Endothelial cell of umbilical vein (primary cell): ENCODE data around the gene KRT31. TPM values are rescaled to one million over a fixed set of nuclear protein-coding genes. Genes with fewer than 3 reads are reported as not detected.

ENCODE experiments used
- BruUV-seq: library from RNA; stranded (reverse); fragments of 400-500 nt; replicated peaks from 2 replicates; lab custom pipeline; 2021; lab: Mats Ljungman, UMichigan
- CTCF ChIA-PET: fragments of 300-600, 350-600 bp; sonication (Branson Sonifier 250); formaldehyde crosslinking; loops from one replicate; lab custom pipeline; 2021; ENCODE audit warnings: antibody characterized with exemption, inconsistent platforms; lab: Charles Lee
- POLR2A ChIA-PET: fragments of 300-600, 350-600 bp; sonication (Branson Sonifier 250); formaldehyde crosslinking; loops from one replicate; lab custom pipeline; 2021; ENCODE audit warnings: antibody characterized with exemption, inconsistent platforms; lab: Charles Lee
- DNase-seq: peaks from one replicate; pipeline ENCODE4 v3.0.0-alpha.2; 2011; ENCODE audit warnings: low read depth, low spot score
- FAIRE-seq: peaks from 2 replicates; lab custom pipeline; 2011; peaks lifted over from hg19 to GRCh38; lab: Jason Lieb, UNC
- H2AFZ ChIP-seq: 2 replicates; pipeline ENCODE4 v1.6.0; 2012; ENCODE audit warnings: low read depth, low read length, control low read depth, inconsistent platforms
- H3K27ac ChIP-seq: 2 replicates; pipeline ENCODE4 v1.5.1; 2011; ENCODE audit warnings: low read depth, mild to moderate bottlenecking, control low read depth, low read length, moderate library complexity; ENCODE audit not compliant: insufficient read depth
- H3K27me3 ChIP-seq, 2 experiments: 2 replicates each; pipeline versions ENCODE4 v1.6.0 to v1.6.1; 2011; ENCODE audit warnings: low read length in 2 of 2, mixed read lengths in 1 of 2; ENCODE audit not compliant: control insufficient read depth in 2 of 2, insufficient read depth in 2 of 2
- H3K36me3 ChIP-seq, 2 experiments: 2 replicates in 1 of 2; 3 replicates in 1 of 2; pipeline ENCODE4 v1.5.1; 2011; ENCODE audit warnings: low read length in 2 of 2, mild to moderate bottlenecking in 1 of 2, moderate library complexity in 1 of 2; ENCODE audit not compliant: control insufficient read depth in 2 of 2, insufficient read depth in 2 of 2; ENCODE audit errors: extremely low read depth in 1 of 2
- H3K4me1 ChIP-seq: 3 replicates; pipeline ENCODE4 v1.5.1; 2011; ENCODE audit warnings: mild to moderate bottlenecking, low read length; ENCODE audit not compliant: control insufficient read depth, insufficient read depth; ENCODE audit errors: extremely low read depth
- H3K4me2 ChIP-seq: 2 replicates; pipeline ENCODE4 v1.6.1; 2011; ENCODE audit warnings: low read length, control low read depth, mixed read lengths; ENCODE audit not compliant: insufficient read depth
- H3K4me3 ChIP-seq, 3 experiments: fragments of 200-600 bp in 1 of 3; sonication (generic), shearing (Covaris generic) in 1 of 3; replicated peaks in 1 of 3; 2 replicates each; pipeline ENCODE4 v1.5.1; 2011 to 2016; ENCODE audit warnings: control low read depth in 3 of 3, low read length in 3 of 3, mild to moderate bottlenecking in 2 of 3, inconsistent platforms in 1 of 3, low read depth in 1 of 3, moderate library complexity in 1 of 3; ENCODE audit not compliant: insufficient read depth in 1 of 3
- H3K79me2 ChIP-seq: 2 replicates; pipeline ENCODE4 v1.6.0; 2012; ENCODE audit warnings: low read length, inconsistent platforms; ENCODE audit not compliant: control insufficient read depth, insufficient read depth
- H3K9ac ChIP-seq: replicated peaks from 2 replicates; pipeline ENCODE3; 2011; ENCODE audit warnings: low read length, control low read depth; ENCODE audit not compliant: insufficient read depth; ENCODE audit errors: extremely low read depth
- H3K9me1 ChIP-seq: replicated peaks from 3 replicates; pipeline ENCODE4 v1.6.0; 2011; ENCODE audit warnings: mild to moderate bottlenecking, low read length; ENCODE audit not compliant: control insufficient read depth, insufficient read depth; ENCODE audit errors: extremely low read depth
- H3K9me3 ChIP-seq: replicated peaks from 2 replicates; pipeline ENCODE4 v1.5.1; 2012; ENCODE audit warnings: low read length, inconsistent platforms; ENCODE audit not compliant: control insufficient read depth, insufficient read depth
- H4K20me1 ChIP-seq: replicated peaks from 2 replicates; pipeline ENCODE3; 2011; ENCODE audit warnings: mild to moderate bottlenecking, low read length; ENCODE audit not compliant: control insufficient read depth, insufficient read depth; ENCODE audit errors: extremely low read depth
- EZH2 ChIP-seq: IDR thresholded peaks from 2 replicates; pipeline ENCODE4 v1.6.1; 2012; ENCODE audit warnings: borderline replicate concordance, low read depth, mild to moderate bottlenecking, moderate library complexity, low read length, inconsistent platforms; ENCODE audit not compliant: severe bottlenecking
- GATA2 ChIP-seq: IDR thresholded peaks from 2 replicates; pipeline ENCODE4 v1.7.0; 2011; ENCODE audit warnings: low read depth, mild to moderate bottlenecking, moderate library complexity, mixed read lengths, low read length; ENCODE audit not compliant: insufficient read length, insufficient read depth
- JUN ChIP-seq: IDR thresholded peaks from 2 replicates; pipeline ENCODE4 v1.6.1; 2011; ENCODE audit warnings: borderline replicate concordance, low read depth; ENCODE audit not compliant: insufficient read length, insufficient read depth
- POLR2A ChIP-seq: IDR thresholded peaks from 2 replicates; pipeline ENCODE4 v1.6.1; 2012; ENCODE audit warnings: low read depth, mild to moderate bottlenecking, control low read depth, low read length
- dilution Hi-C: fragments of 300-500 bp; cut with MboI; formaldehyde crosslinking; loops from one replicate; pipeline ENCODE4 v1.15.0; 2019; ENCODE audit warnings: low sequenced_read_pairs; ENCODE audit not compliant: extremely low pct_ligation_motif_present
- intact Hi-C: fragments of 100-400 bp; cut with micrococcal nuclease; formaldehyde crosslinking; loops from one replicate; pipeline ENCODE4 v1.10.0; 2022
- polyA plus RNA-seq, 4 experiments: library from polyadenylated mRNA; depleted of rRNA in 3 of 4; stranded (reverse) in 3 of 4; unstranded in 1 of 4; fragments of >200 nt; gene quantifications; 2 replicates each; pipeline versions ENCODE4 v1.2.1 to v1.2.3, GENCODE V29; 2011 to 2012; ENCODE audit warnings: missing spikeins in 1 of 4
- total RNA-seq: library from RNA; stranded (reverse); gene quantifications from 2 replicates; pipeline ENCODE4 v1.2.3, GENCODE V29; 2021

Gene KRT31
- total and polyA plus RNA-seq, 2 donors (not counting 3 experiments of a cell fraction or from before 2014, with no cell fraction given): not detected

DNA sequence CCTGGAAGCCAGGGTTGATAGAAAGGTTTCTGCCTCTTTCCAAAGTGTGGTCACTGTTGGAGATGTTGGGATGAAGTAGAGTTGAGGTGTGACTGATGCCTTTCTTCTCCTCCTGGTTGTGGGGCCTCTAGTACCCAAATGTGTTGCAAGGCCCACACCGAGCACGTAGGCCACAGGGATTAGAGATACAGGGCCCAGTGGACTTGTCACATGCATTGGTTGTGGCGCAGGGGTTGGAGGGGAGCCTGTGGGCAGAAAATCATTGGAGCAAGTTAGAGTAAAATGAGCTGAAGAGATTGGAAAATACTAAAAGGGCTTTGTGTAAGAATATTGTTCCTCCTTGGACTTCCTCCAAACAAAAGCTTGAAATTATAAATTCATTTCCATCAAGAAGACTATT lies 51.4 kb downstream of the KRT31 start:
- no peaks in the 10 kb centered on the region for H3K9me1 ChIP-seq
- no peak overlapping the region for H3K4me3 ChIP-seq
- BruUV-seq: no TSS peak
- H3K27ac ChIP-seq: no peak overlapping the region
- DNase-seq (no peak), FAIRE-seq (no peak)
- H2AFZ ChIP-seq: no peak overlapping the region
- no peaks in the 10 kb centered on the region for H3K27me3 ChIP-seq
- dilution Hi-C loops: no loop called here
- no peak overlapping the region for H3K9ac ChIP-seq
- POLR2A ChIA-PET: no interaction called here
- no peak for TF ChIP-seq POLR2A
- TF ChIP-seq JUN: no peak
- TF ChIP-seq GATA2: no peak
- TF ChIP-seq EZH2: no peak
- no peaks in the 10 kb centered on the region for H3K9me3 ChIP-seq
- no peaks in the 10 kb centered on the region for H3K4me1 ChIP-seq
- CTCF ChIA-PET: no interaction called here
- H4K20me1 ChIP-seq: no peaks in the 10 kb centered on the region
- no peaks in the 10 kb centered on the region for H3K79me2 ChIP-seq
- no peaks in the 10 kb centered on the region for H3K36me3 ChIP-seq
- no peak overlapping the region for H3K4me2 ChIP-seq
- intact Hi-C loops: no loop called here

Other genes starting within 250 kb of the KRT31 start
Only the 30 nearest of the 31 such genes appear.
- not detected in 2 replicates for gene KRTAP4-4, start 236.9 kb downstream of the KRT31 start, total RNA-seq
- gene KRTAP4-4, start 236.9 kb downstream of the KRT31 start, polyA plus RNA-seq: not detected in 2 replicates
- not detected in 2 replicates for gene KRTAP4-3, start 229.4 kb downstream of the KRT31 start, total RNA-seq
- not detected in 2 replicates for gene KRTAP4-3, start 229.4 kb downstream of the KRT31 start, polyA plus RNA-seq
- gene KRTAP4-2, start 219.4 kb downstream of the KRT31 start, total RNA-seq: not detected in 2 replicates
- not detected in 2 replicates for gene KRTAP4-2, start 219.4 kb downstream of the KRT31 start, polyA plus RNA-seq
- not detected in 2 replicates for gene KRTAP4-1, start 212.7 kb downstream of the KRT31 start, total RNA-seq
- not detected in 2 replicates for gene KRTAP4-1, start 212.7 kb downstream of the KRT31 start, polyA plus RNA-seq
- not detected in 2 replicates for gene KRTAP9-1, start 207.7 kb downstream of the KRT31 start, total RNA-seq
- gene KRTAP9-1, start 207.7 kb downstream of the KRT31 start, polyA plus RNA-seq: not detected in 2 replicates
- gene KRTAP9-2, start 171.0 kb downstream of the KRT31 start, total RNA-seq: not detected in 2 replicates
- not detected in 2 replicates for gene KRTAP9-2, start 171.0 kb downstream of the KRT31 start, polyA plus RNA-seq
- not detected in 2 replicates for gene KRTAP9-3, start 165.2 kb downstream of the KRT31 start, total RNA-seq
- gene KRTAP9-3, start 165.2 kb downstream of the KRT31 start, polyA plus RNA-seq: not detected in 2 replicates
- gene KRTAP9-8, start 159.6 kb downstream of the KRT31 start, total RNA-seq: not detected in 2 replicates
- not detected in 2 replicates for gene KRTAP9-8, start 159.6 kb downstream of the KRT31 start, polyA plus RNA-seq
- not detected in 2 replicates for gene KRTAP9-4, start 147.9 kb downstream of the KRT31 start, total RNA-seq
- not detected in 2 replicates for gene KRTAP9-4, start 147.9 kb downstream of the KRT31 start, polyA plus RNA-seq
- not detected in 2 replicates for gene KRTAP9-9, start 142.2 kb downstream of the KRT31 start, total RNA-seq
- gene KRTAP9-9, start 142.2 kb downstream of the KRT31 start, polyA plus RNA-seq: not detected in 2 replicates
- gene KRTAP9-6, start 132.2 kb downstream of the KRT31 start, total RNA-seq: not detected in 2 replicates
- not detected in 2 replicates for gene KRTAP9-6, start 132.2 kb downstream of the KRT31 start, polyA plus RNA-seq
- not detected in 2 replicates for gene KRTAP9-7, start 121.9 kb downstream of the KRT31 start, total RNA-seq
- not detected in 2 replicates for gene KRTAP9-7, start 121.9 kb downstream of the KRT31 start, polyA plus RNA-seq
- gene KRTAP29-1, start 94.8 kb downstream of the KRT31 start, total RNA-seq: not detected in 2 replicates
- not detected in 2 replicates for gene KRTAP29-1, start 94.8 kb downstream of the KRT31 start, polyA plus RNA-seq
- gene KRTAP16-1, start 88.3 kb downstream of the KRT31 start, total RNA-seq: not detected in 2 replicates
- gene KRTAP16-1, start 88.3 kb downstream of the KRT31 start, polyA plus RNA-seq: not detected in 2 replicates
- gene KRTAP17-1, start 81.9 kb downstream of the KRT31 start, total RNA-seq: not detected in 2 replicates
- gene KRTAP17-1, start 81.9 kb downstream of the KRT31 start, polyA plus RNA-seq: not detected in 2 replicates
- not detected in 2 replicates for gene KRT33A, start 46.8 kb downstream of the KRT31 start, total RNA-seq
- not detected in 2 replicates for gene KRT33A, start 46.8 kb downstream of the KRT31 start, polyA plus RNA-seq
- gene KRT33B, start 27.8 kb downstream of the KRT31 start, total RNA-seq: not detected in 2 replicates
- not detected in 2 replicates for gene KRT33B, start 27.8 kb downstream of the KRT31 start, polyA plus RNA-seq
- not detected in 2 replicates for gene KRT34, start 15.3 kb downstream of the KRT31 start, total RNA-seq
- gene KRT34, start 15.3 kb downstream of the KRT31 start, polyA plus RNA-seq: not detected in 2 replicates
- gene KRT37, start 27.0 kb upstream of the KRT31 start, total RNA-seq: not detected in 2 replicates
- gene KRT37, start 27.0 kb upstream of the KRT31 start, polyA plus RNA-seq: not detected in 2 replicates
- gene KRT38, start 43.4 kb upstream of the KRT31 start, total RNA-seq: not detected in 2 replicates
- gene KRT38, start 43.4 kb upstream of the KRT31 start, polyA plus RNA-seq: not detected in 2 replicates
- gene KRT32, start 69.8 kb upstream of the KRT31 start, total RNA-seq: not detected in 2 replicates
- gene KRT32, start 69.8 kb upstream of the KRT31 start, polyA plus RNA-seq: not detected in 2 replicates
- gene KRT35, start 83.5 kb upstream of the KRT31 start, total RNA-seq: not detected in 2 replicates
- gene KRT35, start 83.5 kb upstream of the KRT31 start, polyA plus RNA-seq: 0.08 TPM in 1 of 2 replicates, not detected in the other
- not detected in 2 replicates for gene KRT36, start 92.3 kb upstream of the KRT31 start, total RNA-seq
- gene KRT36, start 92.3 kb upstream of the KRT31 start, polyA plus RNA-seq: 0.04 and 0.11 TPM in 2 replicates
- not detected in 2 replicates for gene KRT13, start 108.0 kb upstream of the KRT31 start, total RNA-seq
- gene KRT13, start 108.0 kb upstream of the KRT31 start, polyA plus RNA-seq: not detected in 2 replicates
- 2.8 TPM in 2 replicates for gene KRT15, start 121.3 kb upstream of the KRT31 start, total RNA-seq
- gene KRT15, start 121.3 kb upstream of the KRT31 start, polyA plus RNA-seq: 0.68 and 0.83 TPM in 2 replicates
- 14.9 and 23.3 TPM in 2 replicates for gene KRT19, start 130.7 kb upstream of the KRT31 start, total RNA-seq
- gene KRT19, start 130.7 kb upstream of the KRT31 start, polyA plus RNA-seq: 12.9 and 20.1 TPM in 2 replicates
- gene KRT9, start 174.5 kb upstream of the KRT31 start, total RNA-seq: not detected in 2 replicates
- not detected in 2 replicates for gene KRT9, start 174.5 kb upstream of the KRT31 start, polyA plus RNA-seq
- gene KRT14, start 189.3 kb upstream of the KRT31 start, total RNA-seq: 0.18 and 0.66 TPM in 2 replicates
- 0.11 and 0.12 TPM in 2 replicates for gene KRT14, start 189.3 kb upstream of the KRT31 start, polyA plus RNA-seq
- gene KRT16, start 215.2 kb upstream of the KRT31 start, total RNA-seq: not detected in 2 replicates
- not detected in 2 replicates for gene KRT16, start 215.2 kb upstream of the KRT31 start, polyA plus RNA-seq
- 0.55 and 1.6 TPM in 2 replicates for gene KRT17, start 227.0 kb upstream of the KRT31 start, total RNA-seq
- 0.83 and 0.96 TPM in 2 replicates for gene KRT17, start 227.0 kb upstream of the KRT31 start, polyA plus RNA-seq